ENCODE measurements around the gene C8G. TPM values are rescaled to one million over a fixed set of nuclear protein-coding genes. Genes with fewer than 3 reads are reported as not detected.

The C8G gene
- total and polyA plus RNA-seq, 2 of the 8 experiments (the other 6 are each of a cell fraction or from before 2014, with no cell fraction given) = 0.62 to 0.80 TPM

DNA sequence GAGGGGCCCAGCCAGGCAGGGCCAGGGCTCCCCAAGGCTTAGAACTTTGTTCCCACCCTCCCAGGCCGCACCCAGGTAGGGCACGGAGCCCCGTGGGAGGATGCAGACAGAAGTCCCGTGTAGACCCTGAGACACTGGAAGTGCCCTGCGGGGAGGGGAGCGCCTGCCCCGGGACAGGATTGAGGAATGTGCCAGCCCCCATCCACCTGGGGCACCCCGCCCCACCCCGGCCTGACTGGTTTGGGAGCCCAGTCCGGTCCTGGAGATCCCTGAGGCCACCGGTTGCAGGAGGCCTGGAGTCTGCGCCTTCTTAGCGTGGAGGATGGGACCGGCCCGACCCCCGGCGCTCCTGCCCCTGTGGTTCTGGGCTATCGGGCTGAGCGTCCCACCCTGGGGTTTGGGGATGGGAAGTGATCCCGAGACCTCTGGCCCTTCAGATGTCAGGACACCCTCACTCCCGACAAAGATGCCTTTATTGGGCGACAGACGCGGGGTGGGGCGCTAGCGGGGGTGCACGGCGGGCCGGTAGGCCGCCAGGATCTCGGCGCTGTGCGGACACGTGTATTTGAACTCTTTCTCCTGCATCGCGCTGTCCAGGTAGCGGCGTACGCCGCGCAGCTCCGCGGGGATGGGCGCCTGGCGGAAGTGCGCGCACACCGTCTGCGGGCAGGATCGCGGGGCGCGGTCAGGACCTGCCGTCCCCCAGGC, 49.3 kb downstream of the C8G start:
- Histone ChIP-seq H3K14ac (ENCODE audit: insufficient read length) (no peak overlapping the region), H2BK5ac (ENCODE audit: low read depth, low read length) (no peak overlapping the region), H2BK20ac (ENCODE audit: low read length) (no peak overlapping the region), H3K23ac (ENCODE audit: insufficient read length) (no peak overlapping the region), H3K18ac (ENCODE audit: extremely low read depth, low read length) (no peak overlapping the region), H2BK15ac (ENCODE audit: low read length) (no peak overlapping the region), H3K9ac (replicated peaks in 1 of 4; ENCODE audit: extremely low read depth in 1 of 4, low read depth in 3 of 4, low read length in 3 of 4) (no peak overlapping the region), H4K91ac (replicated peaks; ENCODE audit: insufficient read length, low read length) (no peak overlapping the region), H2BK120ac (replicated peaks; ENCODE audit: low read depth, low read length) (no peak overlapping the region), H3K56ac (replicated peaks; ENCODE audit: insufficient read length, low read depth, low read length) (no peak overlapping the region), H3K27ac (ENCODE audit: low read depth, low read length) (no peak overlapping the region), H3K79me1 (ENCODE audit: low read depth, low read length) (no peaks in the 10 kb centered on the region), H2BK12ac (ENCODE audit: low read depth, low read length) (no peak overlapping the region), H3K79me2 (ENCODE audit: control insufficient read depth in 1 of 2, insufficient read depth in 2 of 2, low read length in 2 of 2) (no peaks in the 10 kb centered on the region), H3K23me2 (ENCODE audit: low read depth, low read length) (peaks cover 17% of the 10 kb centered on the region), H3K4me2 (ENCODE audit: insufficient read depth in 1 of 2, low read depth in 2 of 2, low read length in 2 of 2) (peak overlapping the region in 1 of 2 experiments; percentile 47; a peak in 1 of 4 replicates), H3K4ac (replicated peaks; ENCODE audit: insufficient read length, low read depth, low read length) (no peak overlapping the region), H3K36me3 (ENCODE audit: control insufficient read depth in 2 of 4, insufficient read depth in 4 of 4, low read length in 3 of 4) (peaks cover 0 to 2% (median 0%) of the 10 kb centered on the region in 4 experiments; a peak in 1 of 8 replicates), H3K9me3 (ENCODE audit: insufficient read depth in 2 of 2, low read depth in 1 of 2, low read length in 1 of 2) (peaks cover 6% of the 10 kb centered on the region in 2 experiments; a peak in 2 of 4 replicates), H2AK5ac (ENCODE audit: low read depth, low read length) (no peak overlapping the region), H4K5ac (ENCODE audit: insufficient read length, low read depth, low read length) (no peak overlapping the region), H4K8ac (ENCODE audit: extremely low read depth, insufficient read depth, low read length) (no peak overlapping the region), H4K20me1 (replicated peaks in 1 of 2; ENCODE audit: control insufficient read depth in 1 of 2, insufficient read depth in 2 of 2, low read length in 2 of 2) (peaks cover 0 to 2% of the 10 kb centered on the region in 2 experiments), H3K4me1 (replicated peaks in 1 of 4; ENCODE audit: control insufficient read depth in 3 of 4, insufficient read depth in 4 of 4, low read length in 3 of 4) (peaks cover 0 to 20% (median 11%) of the 10 kb centered on the region in 4 experiments; a peak in 6 of 7 replicates), H3K27me3 (replicated peaks in 1 of 4; ENCODE audit: control insufficient read depth in 3 of 4, extremely low read depth in 1 of 4, insufficient read depth in 3 of 4, low read length in 3 of 4) (peaks cover 0 to 12% (median 10%) of the 10 kb centered on the region in 4 experiments; a peak in 3 of 7 replicates), H3K4me3 (ENCODE audit: extremely low read depth in 1 of 4, insufficient read depth in 2 of 4, low read depth in 3 of 4, low read length in 4 of 4) (no peak overlapping the region), H2AFZ (ENCODE audit: low read length) (no peak overlapping the region)
- CTCF ChIA-PET (ENCODE audit: partially characterized antibody) = interaction anchor here (1.1 to 6.3 kb wide), 6 partner anchors 18 to 73 kb away, joined by 3 to 31 read pairs (median 8); partner anchors contain the start of gene PTGDS
- FAIRE-seq (no peak), DNase-seq (ENCODE audit: low read depth in 1 of 2, low spot score in 2 of 2) (no peak)
- WGBS, 2 experiments (ENCODE audit: extremely low coverage in 1 of 2, insufficient coverage in 1 of 2, insufficient read length in 1 of 2, insufficient replicate concordance in 2 of 2, low coverage in 1 of 2, low lambda C conversion rate in 2 of 2, missing lambda C conversion rate in 1 of 2) = 89% methylated on average over 31 of the region's 54 CpGs; no CpG with 5 or more reads in 1 of the 2 experiments
- POLR2A ChIA-PET (ENCODE audit: partially characterized antibody) = interaction anchor here (0.6 kb wide), 1 partner anchor 14 kb away, joined by 3 read pairs; no protein-coding TSS in a partner anchor
- TF ChIP-seq CTBP2 (IDR thresholded peaks at IDR 0.05; ENCODE audit: borderline replicate concordance, insufficient read depth, insufficient read length, low read length) = no peak
- no peak for TF ChIP-seq SIX5 (IDR thresholded peaks at IDR 0.05; ENCODE audit: low read depth, low read length)
- TF ChIP-seq MAFK (IDR thresholded peaks at IDR 0.05; ENCODE audit: low read depth, low read length) = no peak
- no peak for TF ChIP-seq ASH2L (IDR thresholded peaks at IDR 0.05; ENCODE audit: low read length)
- no peak for TF ChIP-seq RNF2 (IDR thresholded peaks at IDR 0.05; ENCODE audit: borderline replicate concordance, low read depth, low read length, missing control alignments, poor library complexity, severe bottlenecking)
- no peak for TF ChIP-seq KDM4A (IDR thresholded peaks at IDR 0.05; ENCODE audit: low read depth, low read length, severe bottlenecking)
- TF ChIP-seq CHD1 (IDR thresholded peaks at IDR 0.05; ENCODE audit: low read depth, low read length) = no peak
- no peak for TF ChIP-seq FOSL1 (IDR thresholded peaks at IDR 0.05; ENCODE audit: insufficient read depth, low read depth, low read length)
- no peak for TF ChIP-seq HDAC2 (IDR thresholded peaks at IDR 0.05; ENCODE audit: borderline replicate concordance in 1 of 2, low read depth in 2 of 2, low read length in 2 of 2)
- TF ChIP-seq, protein P1, sequence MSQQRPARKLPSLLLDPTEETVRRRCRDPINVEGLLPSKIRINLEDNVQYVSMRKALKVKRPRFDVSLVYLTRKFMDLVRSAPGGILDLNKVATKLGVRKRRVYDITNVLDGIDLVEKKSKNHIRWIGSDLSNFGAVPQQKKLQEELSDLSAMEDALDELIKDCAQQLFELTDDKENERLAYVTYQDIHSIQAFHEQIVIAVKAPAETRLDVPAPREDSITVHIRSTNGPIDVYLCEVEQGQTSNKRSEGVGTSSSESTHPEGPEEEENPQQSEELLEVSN (IDR thresholded peaks at IDR 0.05) = no peak
